Measurements from ENCODE around the gene ZFPL1. TPM values are rescaled to one million over a fixed set of nuclear protein-coding genes. Genes with fewer than 3 reads are reported as not detected.
"Not testable (repeated sequence)": the region's sequence is repeated elsewhere in the genome, so short reads cannot be mapped to it uniquely, and the experiment has no call there.

ZFPL1 gene
- total RNA-seq, 4 donors from 2014 or later = 24.1 to 50.7 (median 43.7) TPM

DNA sequence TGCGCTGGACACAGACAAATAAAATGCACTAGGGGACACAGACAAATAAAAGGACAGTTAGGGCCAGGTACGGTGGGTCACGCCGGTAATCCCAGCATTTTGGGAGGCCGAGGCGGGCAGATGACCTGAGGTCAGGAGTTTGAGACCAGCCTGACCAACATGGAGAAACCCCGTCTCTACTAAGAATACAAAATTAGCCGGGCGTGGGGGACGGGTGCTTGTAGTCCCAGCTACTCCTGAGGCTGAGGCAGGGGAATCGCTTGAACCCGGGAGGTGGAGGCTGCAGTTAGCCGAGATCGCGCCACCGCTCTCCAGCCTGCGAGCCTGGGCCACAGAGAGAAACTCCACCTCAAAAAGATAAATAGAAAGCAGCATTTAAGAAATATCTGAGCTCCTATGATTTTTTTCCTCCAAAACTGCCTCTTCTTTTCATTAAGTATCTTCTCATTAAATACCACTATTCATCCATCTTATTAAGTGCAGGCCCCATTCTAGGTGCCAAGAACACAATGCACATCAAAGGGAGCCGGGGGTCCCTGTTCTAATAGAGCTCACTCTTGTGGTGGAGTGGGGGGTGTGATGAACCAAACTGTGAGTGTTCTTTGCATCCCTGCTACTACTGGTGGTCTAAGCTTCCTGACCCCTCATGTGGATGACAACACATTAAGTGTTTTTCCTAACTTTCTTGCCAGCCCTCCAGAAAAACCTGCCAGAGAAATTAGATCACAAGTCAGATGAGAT, 34.2 kb downstream of the ZFPL1 start:
- no peak for DNase-seq (ENCODE audit: extremely low spot score)
- no peaks in the 10 kb centered on the region for H3K27me3 ChIP-seq
- no peaks in the 10 kb centered on the region for H3K9me3 ChIP-seq
- TF ChIP-seq, protein P1, sequence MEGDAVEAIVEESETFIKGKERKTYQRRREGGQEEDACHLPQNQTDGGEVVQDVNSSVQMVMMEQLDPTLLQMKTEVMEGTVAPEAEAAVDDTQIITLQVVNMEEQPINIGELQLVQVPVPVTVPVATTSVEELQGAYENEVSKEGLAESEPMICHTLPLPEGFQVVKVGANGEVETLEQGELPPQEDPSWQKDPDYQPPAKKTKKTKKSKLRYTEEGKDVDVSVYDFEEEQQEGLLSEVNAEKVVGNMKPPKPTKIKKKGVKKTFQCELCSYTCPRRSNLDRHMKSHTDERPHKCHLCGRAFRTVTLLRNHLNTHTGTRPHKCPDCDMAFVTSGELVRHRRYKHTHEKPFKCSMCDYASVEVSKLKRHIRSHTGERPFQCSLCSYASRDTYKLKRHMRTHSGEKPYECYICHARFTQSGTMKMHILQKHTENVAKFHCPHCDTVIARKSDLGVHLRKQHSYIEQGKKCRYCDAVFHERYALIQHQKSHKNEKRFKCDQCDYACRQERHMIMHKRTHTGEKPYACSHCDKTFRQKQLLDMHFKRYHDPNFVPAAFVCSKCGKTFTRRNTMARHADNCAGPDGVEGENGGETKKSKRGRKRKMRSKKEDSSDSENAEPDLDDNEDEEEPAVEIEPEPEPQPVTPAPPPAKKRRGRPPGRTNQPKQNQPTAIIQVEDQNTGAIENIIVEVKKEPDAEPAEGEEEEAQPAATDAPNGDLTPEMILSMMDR (IDR thresholded peaks at IDR 0.05) = peak in 1 of 3 experiments; percentile 1
- TF ChIP-seq POLR2AphosphoS5 (IDR thresholded peaks at IDR 0.05) (no peak), EP300 (IDR thresholded peaks at IDR 0.05) (no peak)
- intact Hi-C loops (cut with DNase I) = loop anchor here (5.0 kb wide), 1 partner anchor 196 kb away; the partner anchor contains the start of gene PPP2R5B
- H3K4me3 ChIP-seq = no peak overlapping the region
- peaks cover 48 to 64% (median 52%) of the 10 kb centered on the region in 4 donors for H3K4me1 ChIP-seq
- peak overlapping the region; percentile 71 to 95 (median 82) for H3K27ac ChIP-seq (replicated peaks in 1 of 4)
- WGBS = 74% methylated on average over 18 of the region's 18 CpGs
- peaks cover 5 to 56% (median 42%) of the 10 kb centered on the region in 4 donors for H3K36me3 ChIP-seq

DNA sequence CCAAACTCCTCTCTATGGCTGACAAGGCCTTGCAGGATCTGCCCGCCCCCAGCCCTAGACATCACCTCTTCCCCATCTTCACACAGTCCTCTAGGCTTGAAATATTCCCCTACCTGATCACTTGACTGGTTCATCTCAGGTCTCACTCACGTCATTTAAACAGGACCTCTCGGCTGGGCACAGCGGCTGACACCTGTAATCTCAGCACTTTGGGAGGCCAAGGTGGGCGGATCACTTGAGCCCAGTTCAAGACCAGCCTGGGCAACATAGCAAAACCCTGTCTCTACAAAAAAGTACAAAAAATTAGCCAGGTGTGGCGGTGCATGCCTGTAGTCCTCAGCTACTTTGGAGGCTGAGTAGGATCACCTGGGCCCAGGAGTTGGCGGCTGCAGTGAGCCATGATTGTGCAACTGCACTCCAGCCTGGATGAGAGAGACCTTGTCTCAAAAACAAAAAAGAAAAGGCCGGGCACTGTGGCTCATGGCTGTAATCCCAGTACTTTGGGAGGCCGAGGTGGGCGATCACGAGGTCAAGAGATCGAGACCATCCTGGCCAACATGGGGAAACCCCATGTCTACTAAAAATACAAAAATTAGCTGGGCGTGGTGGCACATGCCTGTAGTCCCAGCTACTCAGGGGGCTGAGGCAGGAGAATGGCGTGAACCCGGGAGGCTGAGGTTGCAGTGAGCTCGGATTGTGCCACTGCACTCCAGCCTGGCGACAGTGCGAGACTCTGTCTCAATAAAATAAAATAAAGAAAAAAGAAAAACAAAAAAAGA, 35.1 kb downstream of the ZFPL1 start:
- H3K27me3 ChIP-seq; DNase-seq (ENCODE audit: extremely low spot score); H3K4me3 ChIP-seq; H3K9me3 ChIP-seq: not testable (repeated sequence)
- Histone ChIP-seq H3K27ac (replicated peaks in 1 of 4) (peak overlapping the region; percentile 71 to 95 (median 82)), H3K4me1 (peaks cover 42 to 69% (median 55%) of the 10 kb centered on the region in 4 donors), H3K36me3 (peaks cover 5 to 54% (median 42%) of the 10 kb centered on the region in 4 donors)
- intact Hi-C loops (cut with DNase I) = loop anchor here (5.0 kb wide), 1 partner anchor 197 kb away; the partner anchor contains the start of gene PPP2R5B
- 88% methylated on average over 18 of the region's 18 CpGs for WGBS

DNA sequence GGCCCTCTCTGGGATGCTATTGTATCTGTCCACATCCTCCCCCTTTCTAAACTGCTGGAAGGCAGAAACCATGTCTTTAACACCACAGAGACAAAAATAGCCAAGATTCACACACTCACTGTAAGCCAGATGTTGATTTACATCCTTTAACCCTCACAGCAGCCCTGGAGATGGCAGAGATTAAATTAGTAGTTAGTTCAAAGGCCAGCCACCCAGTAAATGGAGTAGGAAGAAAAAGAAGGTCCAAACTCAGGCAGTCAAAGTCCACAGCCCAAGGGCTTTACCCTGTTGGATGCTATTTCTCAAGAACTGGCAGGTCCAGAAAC, 35.6 kb downstream of the ZFPL1 start:
- DNase-seq (ENCODE audit: extremely low spot score) = no peak
- Histone ChIP-seq H3K27ac (replicated peaks in 1 of 4) (peak overlapping the region in 1 of 4 donors; percentile 95), H3K36me3 (peaks cover 8 to 58% (median 46%) of the 10 kb centered on the region in 4 donors), H3K9me3 (no peaks in the 10 kb centered on the region), H3K4me3 (no peak overlapping the region), H3K4me1 (peaks cover 42 to 70% (median 56%) of the 10 kb centered on the region in 4 donors), H3K27me3 (no peaks in the 10 kb centered on the region)
- intact Hi-C loops (cut with DNase I) = loop anchor here (5.0 kb wide), 1 partner anchor 197 kb away; the partner anchor contains the start of gene PPP2R5B
- TF ChIP-seq POLR2AphosphoS5 (IDR thresholded peaks at IDR 0.05) = no peak
- TF ChIP-seq EP300 (IDR thresholded peaks at IDR 0.05) = no peak
- TF ChIP-seq POLR2A (IDR thresholded peaks at IDR 0.05; ENCODE audit: low read depth) = no peak
- TF ChIP-seq, protein P1 (IDR thresholded peaks at IDR 0.05) = no peak

DNA sequence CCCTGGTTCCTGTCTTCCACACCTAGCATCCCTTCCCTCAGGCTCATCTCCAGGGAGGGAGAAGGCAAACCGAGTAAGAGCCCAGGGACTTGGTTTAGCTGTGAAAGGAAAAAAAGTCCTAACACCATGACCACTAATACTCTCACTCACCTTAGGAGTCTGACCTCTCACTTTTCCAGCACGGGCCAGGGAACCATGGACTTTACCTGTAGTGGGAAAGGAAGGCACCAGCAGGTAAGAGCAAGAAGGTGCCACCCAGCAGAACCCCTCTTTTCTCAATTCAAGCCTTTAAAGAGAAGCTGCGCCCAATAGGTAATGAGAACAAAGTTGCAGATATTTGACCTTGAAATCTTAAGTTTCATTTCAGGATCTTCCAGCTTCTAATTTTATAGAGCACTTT, 36.8 kb downstream of the ZFPL1 start:
- Histone ChIP-seq H3K27me3 (no peaks in the 10 kb centered on the region), H3K4me1 (peaks cover 42 to 59% (median 52%) of the 10 kb centered on the region in 4 donors), H3K4me3 (peak overlapping the region; percentile 73 to 91 (median 82)), H3K36me3 (peaks cover 20 to 59% (median 52%) of the 10 kb centered on the region in 4 donors), H3K27ac (replicated peaks in 1 of 4) (peak overlapping the region; percentile 93 to 95 (median 94)), H3K9me3 (no peaks in the 10 kb centered on the region)
- TF ChIP-seq, protein P1 (IDR thresholded peaks at IDR 0.05) = no peak
- TF ChIP-seq POLR2A (IDR thresholded peaks at IDR 0.05; ENCODE audit: low read depth) (no peak), POLR2AphosphoS5 (IDR thresholded peaks at IDR 0.05) (no peak), EP300 (IDR thresholded peaks at IDR 0.05) (no peak)
- intact Hi-C loops (cut with DNase I) = no loop called here
- no peak for DNase-seq (ENCODE audit: extremely low spot score)
- 62% methylated on average over 3 of the region's 3 CpGs for WGBS

DNA sequence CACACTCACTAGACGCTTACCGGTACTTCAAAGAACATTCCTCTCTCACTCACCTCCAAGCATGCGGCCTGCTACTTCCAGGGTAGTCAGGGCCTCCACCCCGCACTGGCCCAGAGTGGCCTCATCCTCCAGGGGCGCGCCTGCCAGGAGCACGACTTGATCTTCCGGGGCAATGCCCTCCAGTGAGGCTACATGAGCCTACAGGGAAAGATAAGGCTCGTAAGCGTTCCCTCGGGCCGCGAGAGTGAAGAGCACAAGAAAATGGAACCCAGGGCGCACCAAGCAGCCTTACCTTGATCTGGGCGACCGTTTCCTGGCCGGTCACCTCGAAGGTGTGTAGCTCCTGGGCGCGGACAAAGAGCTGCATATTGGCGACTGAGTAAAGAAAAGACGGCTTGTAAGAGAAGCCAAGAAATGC, 37.4 kb downstream of the ZFPL1 start:
- Histone ChIP-seq H3K27ac (replicated peaks in 1 of 4) (peak overlapping the region; percentile 93 to 95 (median 94)), H3K4me3 (peak overlapping the region; percentile 73 to 91 (median 82)), H3K9me3 (no peaks in the 10 kb centered on the region), H3K4me1 (peaks cover 35 to 53% (median 46%) of the 10 kb centered on the region in 4 donors), H3K27me3 (no peaks in the 10 kb centered on the region), H3K36me3 (peaks cover 26 to 59% (median 52%) of the 10 kb centered on the region in 4 donors)
- intact Hi-C loops (cut with DNase I) = no loop called here
- TF ChIP-seq POLR2A (IDR thresholded peaks at IDR 0.05; ENCODE audit: low read depth) (no peak), EP300 (IDR thresholded peaks at IDR 0.05) (no peak), POLR2AphosphoS5 (IDR thresholded peaks at IDR 0.05) (no peak)
- TF ChIP-seq, protein P1 (IDR thresholded peaks at IDR 0.05) = no peak
- DNase-seq (ENCODE audit: extremely low spot score) = no peak
- WGBS = 1% methylated on average over 22 of the region's 22 CpGs

Measured in esophagus muscularis mucosa (tissue), 4 donors.